Measurements from ENCODE around the gene TDRD3.
"Not testable (repeated sequence)": the region's sequence is repeated elsewhere in the genome, so short reads cannot be mapped to it uniquely, and the experiment has no call there.

The TDRD3 gene

GRCh38 chr13:60398907-60399589 lies 2.0 kb downstream of the TDRD3 start:
- no peak for DNase-seq

GRCh38 chr13:60402022-60402421 lies 5.0 kb downstream of the TDRD3 start:
- no peak for DNase-seq

DNA sequence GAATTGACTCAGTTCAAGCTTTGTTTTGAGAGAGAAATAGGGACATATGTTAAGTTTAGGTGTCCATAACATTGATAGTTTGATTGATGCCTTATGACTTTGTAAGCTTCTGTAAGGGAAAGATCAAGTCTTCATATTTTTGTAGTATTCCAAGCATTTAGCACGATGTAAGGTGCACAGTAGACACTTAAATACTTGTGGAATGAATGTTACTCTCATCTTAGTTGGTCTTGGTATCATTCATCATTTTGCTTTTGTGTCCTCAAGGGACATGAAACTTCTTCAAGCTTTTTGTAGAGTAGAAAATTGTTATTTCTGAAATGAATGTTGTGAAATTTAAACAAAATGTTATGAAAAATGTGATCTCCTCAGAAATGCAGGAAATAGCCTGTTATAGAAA lies 10.1 kb downstream of the TDRD3 start:
- no peak for DNase-seq

DNA sequence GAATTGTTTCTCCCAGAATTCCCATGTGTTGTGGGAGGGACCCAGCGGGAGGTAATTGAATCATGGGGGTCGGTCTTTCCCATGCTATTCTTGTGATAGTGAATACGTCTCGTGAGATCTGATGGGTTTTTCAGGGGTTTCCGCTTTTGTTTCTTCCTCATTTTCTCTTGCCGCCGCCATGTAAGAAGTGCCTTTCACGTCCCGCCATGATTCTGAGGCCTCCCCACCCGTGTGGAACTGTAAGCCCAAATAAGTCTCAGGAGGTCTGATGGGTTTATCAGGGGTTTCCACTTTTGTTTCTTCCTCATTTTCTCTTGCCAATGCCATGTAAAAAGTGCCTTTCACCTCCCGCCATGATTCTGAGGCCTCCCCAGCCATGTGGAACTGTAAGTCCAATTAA lies 10.8 kb downstream of the TDRD3 start:
- DNase-seq, result not testable (repeated sequence)

DNA sequence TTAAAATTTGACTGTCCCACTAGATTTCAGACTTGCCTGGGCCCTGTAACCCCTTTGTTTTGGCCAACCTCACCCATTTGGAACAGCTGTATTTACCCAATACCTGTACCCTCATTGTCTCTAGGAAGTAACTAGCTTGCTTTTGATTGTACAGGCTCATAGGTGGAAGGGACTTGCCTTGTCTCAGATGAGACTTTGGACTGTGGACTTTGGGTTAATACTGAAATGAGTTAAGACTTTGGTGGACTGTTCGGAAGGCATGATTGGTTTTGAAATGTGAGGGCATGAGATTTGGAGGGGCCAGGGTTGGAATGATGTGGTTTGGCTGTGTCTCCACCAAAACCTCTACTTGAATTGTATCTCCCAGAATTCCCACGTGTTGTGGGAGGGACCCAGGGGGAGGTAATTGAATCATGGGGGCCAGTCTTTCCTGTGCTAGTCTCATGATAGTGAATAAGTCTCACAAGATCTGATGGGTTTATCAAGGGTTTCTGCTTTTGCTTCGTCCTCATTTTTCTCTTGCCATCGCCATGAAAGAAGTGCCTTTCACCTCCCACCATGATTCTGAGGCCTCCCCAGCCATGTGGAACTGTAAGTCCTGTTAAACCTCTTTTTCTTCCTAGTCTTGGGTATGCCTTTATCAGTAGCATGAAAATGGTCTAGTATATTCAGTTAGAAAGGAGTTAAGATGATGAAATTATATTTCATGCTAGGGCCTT lies 12.7 kb downstream of the TDRD3 start:
- not testable (repeated sequence) for DNase-seq

- DNase-seq, result no peak
Observed at GRCh38 chr13:60410299-60410698, 13.3 kb downstream of the TDRD3 start.

GRCh38 chr13:60411464-60411863 lies 14.4 kb downstream of the TDRD3 start:
- no peak for DNase-seq

- DNase-seq, result no peak
Observed at GRCh38 chr13:60411983-60412382, 15.0 kb downstream of the TDRD3 start.

GRCh38 chr13:60412909-60413616 lies 16.0 kb downstream of the TDRD3 start:
- no peak for DNase-seq

DNA sequence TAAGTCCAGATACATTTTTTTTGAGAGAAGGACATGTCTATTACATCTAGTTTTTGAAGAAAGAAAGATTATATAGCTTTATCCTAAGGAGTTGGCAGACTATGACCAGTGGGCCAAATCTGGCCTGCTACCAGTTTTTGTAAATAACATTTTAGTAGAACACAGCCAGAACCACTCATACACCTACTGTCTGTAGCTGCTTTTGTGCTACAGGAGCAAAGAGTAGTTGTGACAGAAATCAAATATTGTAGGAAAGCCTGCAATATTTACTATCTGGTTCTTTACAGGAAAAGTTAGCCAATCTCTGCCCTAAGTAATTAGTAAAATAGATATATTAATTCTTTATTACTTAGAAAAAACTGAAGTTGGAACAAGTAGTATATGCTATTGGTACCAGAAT lies 17.2 kb downstream of the TDRD3 start:
- DNase-seq, result no peak

GRCh38 chr13:60417734-60418133 lies 20.7 kb downstream of the TDRD3 start:
- no peak for DNase-seq

DNA sequence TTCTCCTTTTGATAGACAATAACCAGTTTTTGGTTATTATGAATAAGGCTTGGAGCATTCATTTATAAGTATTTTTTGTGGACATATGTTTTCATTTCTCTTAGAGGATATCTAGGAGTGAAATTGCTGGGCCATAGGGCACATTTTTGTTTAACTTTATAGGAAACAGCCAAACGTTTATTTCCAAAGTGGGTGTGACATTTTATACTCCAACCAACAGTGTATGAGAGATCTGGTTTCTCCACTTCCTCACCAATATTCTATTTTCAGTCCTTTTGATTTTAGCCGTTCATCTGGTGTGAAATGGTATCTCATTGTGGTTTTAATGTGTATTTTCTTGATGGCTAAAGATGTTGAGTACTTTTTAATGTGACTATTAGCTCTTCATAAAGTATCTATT lies 21.9 kb downstream of the TDRD3 start:
- DNase-seq, result no peak

DNA sequence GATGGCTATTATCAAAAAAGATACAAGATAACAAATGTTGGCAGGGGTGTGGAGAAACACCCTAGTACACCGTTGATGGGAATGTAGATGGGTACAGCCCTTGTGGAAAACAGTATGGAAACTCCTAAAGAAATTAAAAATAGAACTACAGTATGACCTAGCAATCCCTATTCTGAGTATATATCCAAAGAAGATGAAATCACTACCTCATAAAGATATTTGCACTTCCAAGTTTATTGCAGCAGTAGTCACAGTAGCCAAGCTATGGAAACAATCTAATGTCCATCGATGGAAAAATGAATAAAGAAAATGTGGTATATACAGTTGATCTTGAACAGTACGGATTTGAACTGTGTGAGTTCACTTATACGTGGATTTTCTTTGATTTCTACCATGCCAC lies 28.3 kb downstream of the TDRD3 start:
- no peak for DNase-seq

DNA sequence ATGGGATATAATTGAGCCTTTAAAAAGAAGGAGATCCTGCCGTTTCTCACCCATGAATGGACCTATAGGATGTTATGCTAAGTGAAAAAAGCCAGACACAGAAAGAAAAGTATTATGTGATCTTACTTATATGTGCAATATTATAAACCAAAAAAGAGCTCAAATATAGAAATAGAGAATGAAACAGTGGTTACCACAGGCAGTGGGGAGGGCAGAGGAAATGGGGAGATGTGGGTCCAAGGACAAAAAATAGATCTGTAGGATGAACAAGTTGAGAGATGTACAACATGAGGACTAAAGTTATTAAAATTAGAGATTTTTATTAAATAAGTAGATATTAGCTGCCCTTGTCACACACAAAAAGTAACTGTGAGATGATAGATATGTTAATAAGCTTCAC lies 29.1 kb downstream of the TDRD3 start:
- DNase-seq, result no peak

GRCh38 chr13:60427285-60427684 lies 30.3 kb downstream of the TDRD3 start:
- DNase-seq, result no peak

DNA sequence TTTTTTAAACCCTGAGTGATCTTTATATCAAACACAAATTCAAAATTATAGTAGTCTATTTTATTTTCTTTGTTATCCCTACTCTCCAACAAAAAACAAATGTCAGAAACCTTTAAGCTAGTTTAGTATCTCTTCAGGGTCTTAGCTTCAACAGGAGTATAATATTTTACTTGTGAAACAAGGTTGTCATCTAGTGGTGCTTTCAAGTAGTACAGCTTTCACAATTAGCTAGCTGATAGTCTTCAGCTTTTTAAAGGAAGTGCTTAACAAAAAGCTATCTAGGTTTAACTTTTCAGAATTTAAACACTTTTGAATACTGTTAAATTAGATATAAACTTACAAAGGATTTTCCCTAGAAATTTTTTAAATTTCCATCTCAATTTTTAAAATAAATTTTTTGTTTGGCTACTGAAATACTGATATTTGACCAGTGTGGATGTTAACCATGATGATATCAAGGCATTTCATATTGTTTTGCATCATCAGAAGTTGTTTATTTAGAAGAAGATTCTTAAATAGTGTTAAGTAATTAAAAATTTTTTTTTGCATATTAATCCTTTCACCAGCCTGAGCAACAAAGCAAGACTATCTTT lies 34.2 kb downstream of the TDRD3 start:
- DNase-seq, result peak in 1 of 2 experiments; percentile 18

- no peak for DNase-seq
Observed at GRCh38 chr13:60433505-60433904, 36.5 kb downstream of the TDRD3 start.

- no peak for DNase-seq
Observed at GRCh38 chr13:60435762-60436374, 38.8 kb downstream of the TDRD3 start.

DNA sequence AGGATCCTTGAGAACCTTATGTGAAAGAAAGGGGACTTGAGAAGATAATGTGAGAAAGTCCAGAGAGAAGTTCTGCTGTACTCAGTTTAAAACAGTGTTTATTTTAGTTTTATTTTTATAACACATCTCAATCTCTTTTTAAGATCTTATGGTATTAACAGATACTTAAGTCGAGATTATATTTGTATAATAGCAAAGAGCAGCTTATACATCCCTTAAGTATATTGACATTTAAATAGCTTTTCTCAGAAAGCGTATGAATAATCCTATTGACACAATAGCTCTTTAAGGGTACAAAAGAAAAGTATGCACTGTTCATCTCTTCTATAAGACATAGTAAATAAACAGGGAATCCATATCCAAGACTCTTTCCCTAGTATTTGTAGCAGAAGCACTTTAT lies 42.2 kb downstream of the TDRD3 start:
- no peak for DNase-seq

DNA sequence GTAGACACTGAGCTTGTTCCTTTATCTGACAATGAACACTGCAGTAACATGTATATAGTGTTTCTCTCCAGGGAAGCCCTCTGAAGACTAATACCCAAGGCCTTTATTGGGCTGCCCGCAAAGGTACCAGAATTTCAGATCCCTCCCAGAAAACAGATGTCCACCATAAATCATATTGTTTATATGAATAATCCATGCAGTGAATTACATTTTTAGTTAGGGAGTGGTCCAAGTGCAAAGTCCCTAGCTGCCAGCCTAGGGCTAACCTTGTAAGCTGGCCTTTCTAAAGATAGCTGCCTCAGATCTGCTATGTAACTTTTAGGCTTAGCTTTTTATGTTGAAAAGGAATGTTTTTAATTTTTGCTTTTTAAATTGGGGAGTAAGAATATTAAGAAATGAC lies 44.7 kb downstream of the TDRD3 start:
- no peak for DNase-seq

DNA sequence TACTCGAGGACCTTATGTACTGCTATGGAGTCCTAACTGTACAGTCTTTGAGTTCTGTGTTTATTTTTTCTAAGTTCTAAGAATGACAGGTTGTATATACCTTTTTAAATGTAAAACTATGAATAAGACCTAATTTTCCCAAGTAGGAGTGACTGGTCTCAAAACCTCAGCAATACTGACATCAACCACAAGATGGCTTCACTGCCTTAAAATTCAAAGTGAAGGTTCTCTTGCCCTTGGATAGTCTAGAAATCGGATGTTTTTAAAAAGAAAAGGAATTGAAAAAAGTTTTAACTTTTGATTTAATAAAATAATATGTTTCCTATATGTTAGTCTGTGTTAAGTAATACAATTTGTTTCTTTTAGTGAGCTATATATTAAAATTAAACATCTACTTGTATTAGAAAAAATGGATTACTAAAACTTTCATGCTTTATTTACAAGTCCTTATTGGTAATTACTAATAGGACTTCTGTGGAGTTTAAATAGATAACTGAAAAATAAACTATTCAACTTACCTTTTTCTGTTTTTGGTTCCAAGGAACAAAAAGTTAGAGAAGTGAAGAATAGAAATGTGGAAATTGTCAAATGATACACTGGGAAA lies 52.0 kb downstream of the TDRD3 start:
- peak in 1 of 2 experiments; percentile 17 for DNase-seq

DNA sequence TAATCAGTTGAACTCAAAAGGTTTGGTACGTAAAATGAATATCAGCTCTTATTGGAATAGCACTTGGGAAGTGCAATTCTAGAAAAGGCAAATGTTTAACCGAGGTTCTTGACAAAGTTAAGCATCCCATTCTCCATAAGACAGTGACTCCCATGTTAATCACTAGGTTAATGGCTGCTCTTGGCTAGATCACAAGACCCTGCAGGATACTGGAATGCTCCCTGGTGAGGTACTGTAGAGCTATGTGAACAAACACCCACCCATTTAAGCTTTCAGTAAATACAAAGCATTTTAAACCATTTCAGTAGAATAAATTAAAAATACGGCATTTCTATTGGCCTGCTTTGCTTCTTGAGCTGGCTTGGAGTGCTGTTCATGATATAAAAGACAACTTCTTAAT lies 56.5 kb downstream of the TDRD3 start:
- DNase-seq, result no peak

DNA sequence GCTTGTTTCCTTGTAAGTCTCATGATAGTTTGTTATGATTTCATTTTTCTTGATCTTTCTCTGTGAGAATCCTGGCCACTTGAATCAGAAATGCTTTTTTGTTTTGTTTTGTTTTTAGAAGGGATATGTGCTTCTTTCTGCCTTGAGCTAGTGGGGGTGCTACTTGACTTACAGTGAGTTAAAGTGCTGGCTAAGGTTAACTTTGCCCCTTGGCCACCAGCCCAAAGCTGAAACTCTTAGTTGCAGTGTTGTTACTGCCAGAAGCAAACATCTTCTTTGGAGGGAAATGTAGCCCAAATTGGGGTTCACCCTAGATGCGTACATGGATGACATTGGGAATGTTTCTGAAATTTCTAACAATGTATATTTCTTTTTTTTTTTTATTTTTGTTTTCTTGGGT lies 57.4 kb downstream of the TDRD3 start:
- DNase-seq, result no peak

All from NCI-H446 (cell line).